SK-N-MC (cell line): ENCODE measurements around the gene SELENON.

Experiments used
- EZH2 ChIP-seq: fragments of 200-600 bp; sonication (generic); IDR thresholded peaks from one replicate; pipeline ENCODE4 v1.6.1; 2017; ENCODE audit warnings: antibody characterized with exemption
- POLR2AphosphoS5 ChIP-seq: IDR thresholded peaks from 2 replicates; pipeline ENCODE4 v1.6.1; 2012; ENCODE audit warnings: mild to moderate bottlenecking, low read depth, low read length, borderline replicate concordance

- TF ChIP-seq POLR2AphosphoS5 (no peak), EZH2 (no peak)
Measured at GRCh38 chr1:25793585-25794170, 6.3 kb upstream of the SELENON start.
